Endothelial cell of umbilical vein (primary cell): ENCODE measurements around the gene ZNF835. TPM values are rescaled to one million over a fixed set of nuclear protein-coding genes. Genes with fewer than 3 reads are reported as not detected.
A peak's percentile ranks its signal among the peaks of the same experiment; 100 is the strongest.

Experiments
- BruUV-seq: library from RNA; stranded (reverse); fragments of 400-500 nt; replicated peaks from 2 replicates; lab custom pipeline; 2021; lab: Mats Ljungman, UMichigan
- CTCF ChIA-PET: fragments of 300-600, 350-600 bp; sonication (Branson Sonifier 250); formaldehyde crosslinking; loops from one replicate; lab custom pipeline; 2021; ENCODE audit warnings: antibody characterized with exemption, inconsistent platforms; lab: Charles Lee
- POLR2A ChIA-PET: fragments of 300-600, 350-600 bp; sonication (Branson Sonifier 250); formaldehyde crosslinking; loops from one replicate; lab custom pipeline; 2021; ENCODE audit warnings: antibody characterized with exemption, inconsistent platforms; lab: Charles Lee
- DNase-seq: peaks from one replicate; pipeline ENCODE4 v3.0.0-alpha.2; 2011; ENCODE audit warnings: low read depth, low spot score
- FAIRE-seq: peaks from 2 replicates; lab custom pipeline; 2011; peaks lifted over from hg19 to GRCh38; lab: Jason Lieb, UNC
- H2AFZ ChIP-seq: 2 replicates; pipeline ENCODE4 v1.6.0; 2012; ENCODE audit warnings: low read depth, low read length, control low read depth, inconsistent platforms
- H3K27ac ChIP-seq: 2 replicates; pipeline ENCODE4 v1.5.1; 2011; ENCODE audit warnings: low read depth, mild to moderate bottlenecking, control low read depth, low read length, moderate library complexity; ENCODE audit not compliant: insufficient read depth
- H3K27me3 ChIP-seq, 2 experiments: 2 replicates each; pipeline versions ENCODE4 v1.6.0 to v1.6.1; 2011; ENCODE audit warnings: low read length in 2 of 2, mixed read lengths in 1 of 2; ENCODE audit not compliant: control insufficient read depth in 2 of 2, insufficient read depth in 2 of 2
- H3K36me3 ChIP-seq, 2 experiments: 2 replicates in 1 of 2; 3 replicates in 1 of 2; pipeline ENCODE4 v1.5.1; 2011; ENCODE audit warnings: low read length in 2 of 2, mild to moderate bottlenecking in 1 of 2, moderate library complexity in 1 of 2; ENCODE audit not compliant: control insufficient read depth in 2 of 2, insufficient read depth in 2 of 2; ENCODE audit errors: extremely low read depth in 1 of 2
- H3K4me1 ChIP-seq: 3 replicates; pipeline ENCODE4 v1.5.1; 2011; ENCODE audit warnings: mild to moderate bottlenecking, low read length; ENCODE audit not compliant: control insufficient read depth, insufficient read depth; ENCODE audit errors: extremely low read depth
- H3K4me2 ChIP-seq: 2 replicates; pipeline ENCODE4 v1.6.1; 2011; ENCODE audit warnings: low read length, control low read depth, mixed read lengths; ENCODE audit not compliant: insufficient read depth
- H3K4me3 ChIP-seq, 3 experiments: fragments of 200-600 bp in 1 of 3; sonication (generic), shearing (Covaris generic) in 1 of 3; replicated peaks in 1 of 3; 2 replicates each; pipeline ENCODE4 v1.5.1; 2011 to 2016; ENCODE audit warnings: control low read depth in 3 of 3, low read length in 3 of 3, mild to moderate bottlenecking in 2 of 3, inconsistent platforms in 1 of 3, low read depth in 1 of 3, moderate library complexity in 1 of 3; ENCODE audit not compliant: insufficient read depth in 1 of 3
- H3K79me2 ChIP-seq: 2 replicates; pipeline ENCODE4 v1.6.0; 2012; ENCODE audit warnings: low read length, inconsistent platforms; ENCODE audit not compliant: control insufficient read depth, insufficient read depth
- H3K9ac ChIP-seq: replicated peaks from 2 replicates; pipeline ENCODE3; 2011; ENCODE audit warnings: low read length, control low read depth; ENCODE audit not compliant: insufficient read depth; ENCODE audit errors: extremely low read depth
- H3K9me1 ChIP-seq: replicated peaks from 3 replicates; pipeline ENCODE4 v1.6.0; 2011; ENCODE audit warnings: mild to moderate bottlenecking, low read length; ENCODE audit not compliant: control insufficient read depth, insufficient read depth; ENCODE audit errors: extremely low read depth
- H3K9me3 ChIP-seq: replicated peaks from 2 replicates; pipeline ENCODE4 v1.5.1; 2012; ENCODE audit warnings: low read length, inconsistent platforms; ENCODE audit not compliant: control insufficient read depth, insufficient read depth
- H4K20me1 ChIP-seq: replicated peaks from 2 replicates; pipeline ENCODE3; 2011; ENCODE audit warnings: mild to moderate bottlenecking, low read length; ENCODE audit not compliant: control insufficient read depth, insufficient read depth; ENCODE audit errors: extremely low read depth
- CTCF ChIP-seq, 2 donors: IDR thresholded peaks; 1 replicate in 1 of 2; 2 replicates in 1 of 2; pipeline ENCODE4 v1.5.1; 2011; ENCODE audit warnings: low read length in 2 of 2, mild to moderate bottlenecking in 2 of 2, moderate library complexity in 2 of 2, control low read depth in 1 of 2, inconsistent platforms in 1 of 2, low read depth in 1 of 2; ENCODE audit not compliant: insufficient read depth in 1 of 2; ENCODE audit errors: extremely low read depth in 1 of 2
- EZH2 ChIP-seq: IDR thresholded peaks from 2 replicates; pipeline ENCODE4 v1.6.1; 2012; ENCODE audit warnings: borderline replicate concordance, low read depth, mild to moderate bottlenecking, moderate library complexity, low read length, inconsistent platforms; ENCODE audit not compliant: severe bottlenecking
- FOS ChIP-seq: IDR thresholded peaks from 2 replicates; pipeline ENCODE4 v1.6.1; 2011; ENCODE audit warnings: mild to moderate bottlenecking, low read length, moderate library complexity, borderline replicate concordance; ENCODE audit not compliant: insufficient read depth
- GATA2 ChIP-seq: IDR thresholded peaks from 2 replicates; pipeline ENCODE4 v1.7.0; 2011; ENCODE audit warnings: low read depth, mild to moderate bottlenecking, moderate library complexity, mixed read lengths, low read length; ENCODE audit not compliant: insufficient read length, insufficient read depth
- JUN ChIP-seq: IDR thresholded peaks from 2 replicates; pipeline ENCODE4 v1.6.1; 2011; ENCODE audit warnings: borderline replicate concordance, low read depth; ENCODE audit not compliant: insufficient read length, insufficient read depth
- MAX ChIP-seq: IDR thresholded peaks from 2 replicates; pipeline ENCODE4 v1.6.1; 2011; ENCODE audit not compliant: insufficient read depth, insufficient read length
- MYC ChIP-seq: IDR thresholded peaks from one replicate; pipeline ENCODE4 v1.6.1; 2011; ENCODE audit warnings: mild to moderate bottlenecking, low read depth, low read length
- POLR2A ChIP-seq: IDR thresholded peaks from 2 replicates; pipeline ENCODE4 v1.6.1; 2012; ENCODE audit warnings: low read depth, mild to moderate bottlenecking, control low read depth, low read length
- POLR2AphosphoS5 ChIP-seq: IDR thresholded peaks from 2 replicates; pipeline ENCODE4 v1.6.1; 2012; ENCODE audit warnings: low read depth, mild to moderate bottlenecking, control low read depth, low read length, moderate library complexity; ENCODE audit not compliant: insufficient read depth
- dilution Hi-C: fragments of 300-500 bp; cut with MboI; formaldehyde crosslinking; loops from one replicate; pipeline ENCODE4 v1.15.0; 2019; ENCODE audit warnings: low sequenced_read_pairs; ENCODE audit not compliant: extremely low pct_ligation_motif_present
- intact Hi-C: fragments of 100-400 bp; cut with micrococcal nuclease; formaldehyde crosslinking; loops from one replicate; pipeline ENCODE4 v1.10.0; 2022
- polyA plus RNA-seq, 4 experiments: library from polyadenylated mRNA; depleted of rRNA in 3 of 4; stranded (reverse) in 3 of 4; unstranded in 1 of 4; fragments of >200 nt; gene quantifications; 2 replicates each; pipeline versions ENCODE4 v1.2.1 to v1.2.3, GENCODE V29; 2011 to 2012; ENCODE audit warnings: missing spikeins in 1 of 4
- total RNA-seq: library from RNA; stranded (reverse); gene quantifications from 2 replicates; pipeline ENCODE4 v1.2.3, GENCODE V29; 2021

Gene ZNF835
- total and polyA plus RNA-seq, 2 donors (not counting 3 experiments of a cell fraction or from before 2014, with no cell fraction given) = 0.01 TPM; not detected in 1

GRCh38 chr19:56637976-56638555, 33.5 kb downstream of the ZNF835 start:
- H3K79me2 ChIP-seq = no peaks in the 10 kb centered on the region
- no peaks in the 10 kb centered on the region for H3K27me3 ChIP-seq
- no peak overlapping the region for H3K9ac ChIP-seq
- no peak for TF ChIP-seq MYC
- peak; percentile 29 for TF ChIP-seq MAX
- dilution Hi-C loops = no loop called here
- H3K27ac ChIP-seq = no peak overlapping the region
- no peaks in the 10 kb centered on the region for H3K9me1 ChIP-seq
- DNase-seq (peak; percentile 53), FAIRE-seq (no peak)
- H3K4me2 ChIP-seq = no peak overlapping the region
- H4K20me1 ChIP-seq = no peaks in the 10 kb centered on the region
- no peak overlapping the region for H2AFZ ChIP-seq
- intact Hi-C loops = no loop called here
- POLR2A ChIA-PET = interaction anchor here (0.6 kb wide), 1 partner anchor 43 kb away, joined by 12 read pairs; the partner anchor contains the start of gene ZNF71
- no peak overlapping the region for H3K4me3 ChIP-seq
- H3K9me3 ChIP-seq = peaks cover 5% of the 10 kb centered on the region
- CTCF ChIA-PET = no interaction called here
- no peaks in the 10 kb centered on the region for H3K4me1 ChIP-seq
- BruUV-seq = no TSS peak
- no peaks in the 10 kb centered on the region for H3K36me3 ChIP-seq

GRCh38 chr19:56633021-56633420, 38.5 kb downstream of the ZNF835 start:
- Histone ChIP-seq H3K27ac (no peak overlapping the region), H4K20me1 (no peaks in the 10 kb centered on the region), H3K9me3 (peaks cover 7% of the 10 kb centered on the region), H3K4me1 (no peaks in the 10 kb centered on the region), H3K36me3 (no peaks in the 10 kb centered on the region), H3K27me3 (no peaks in the 10 kb centered on the region), H2AFZ (no peak overlapping the region), H3K9ac (no peak overlapping the region), H3K4me3 (no peak overlapping the region), H3K79me2 (no peaks in the 10 kb centered on the region), H3K4me2 (no peak overlapping the region), H3K9me1 (no peaks in the 10 kb centered on the region)
- ChIA-PET POLR2A (no interaction called here), CTCF (no interaction called here)
- dilution Hi-C loops (no loop called here), intact Hi-C loops (no loop called here)
- no TSS peak for BruUV-seq
- no peak for FAIRE-seq
- TF ChIP-seq JUN (no peak), EZH2 (no peak), GATA2 (no peak), CTCF (IDR thresholded peaks at IDR 0.05; ENCODE audit: extremely low read depth in 1 of 2, insufficient read depth in 1 of 2, low read depth in 1 of 2, low read length in 2 of 2) (no peak), MYC (no peak), POLR2AphosphoS5 (no peak), MAX (no peak), POLR2A (no peak), FOS (no peak)
- DNase-seq = no peak
